Endothelial cell of umbilical vein (primary cell): Measurements from ENCODE around the gene PRPF40A.

ENCODE experiments used
- CTCF ChIP-seq, 2 donors: IDR thresholded peaks; 1 replicate in 1 of 2; 2 replicates in 1 of 2; pipeline ENCODE4 v1.5.1; 2011; ENCODE audit warnings: low read length in 2 of 2, mild to moderate bottlenecking in 2 of 2, moderate library complexity in 2 of 2, control low read depth in 1 of 2, inconsistent platforms in 1 of 2, low read depth in 1 of 2; ENCODE audit not compliant: insufficient read depth in 1 of 2; ENCODE audit errors: extremely low read depth in 1 of 2
- EZH2 ChIP-seq: IDR thresholded peaks from 2 replicates; pipeline ENCODE4 v1.6.1; 2012; ENCODE audit warnings: borderline replicate concordance, low read depth, mild to moderate bottlenecking, moderate library complexity, low read length, inconsistent platforms; ENCODE audit not compliant: severe bottlenecking
- FOS ChIP-seq: IDR thresholded peaks from 2 replicates; pipeline ENCODE4 v1.6.1; 2011; ENCODE audit warnings: mild to moderate bottlenecking, low read length, moderate library complexity, borderline replicate concordance; ENCODE audit not compliant: insufficient read depth
- GATA2 ChIP-seq: IDR thresholded peaks from 2 replicates; pipeline ENCODE4 v1.7.0; 2011; ENCODE audit warnings: low read depth, mild to moderate bottlenecking, moderate library complexity, mixed read lengths, low read length; ENCODE audit not compliant: insufficient read length, insufficient read depth
- JUN ChIP-seq: IDR thresholded peaks from 2 replicates; pipeline ENCODE4 v1.6.1; 2011; ENCODE audit warnings: borderline replicate concordance, low read depth; ENCODE audit not compliant: insufficient read length, insufficient read depth
- MAX ChIP-seq: IDR thresholded peaks from 2 replicates; pipeline ENCODE4 v1.6.1; 2011; ENCODE audit not compliant: insufficient read depth, insufficient read length
- MYC ChIP-seq: IDR thresholded peaks from one replicate; pipeline ENCODE4 v1.6.1; 2011; ENCODE audit warnings: mild to moderate bottlenecking, low read depth, low read length
- POLR2A ChIP-seq: IDR thresholded peaks from 2 replicates; pipeline ENCODE4 v1.6.1; 2012; ENCODE audit warnings: low read depth, mild to moderate bottlenecking, control low read depth, low read length
- POLR2AphosphoS5 ChIP-seq: IDR thresholded peaks from 2 replicates; pipeline ENCODE4 v1.6.1; 2012; ENCODE audit warnings: low read depth, mild to moderate bottlenecking, control low read depth, low read length, moderate library complexity; ENCODE audit not compliant: insufficient read depth

- TF ChIP-seq CTCF (IDR thresholded peaks at IDR 0.05; ENCODE audit: extremely low read depth in 1 of 2, insufficient read depth in 1 of 2, low read depth in 1 of 2, low read length in 2 of 2) (no peak), MAX (no peak), EZH2 (no peak), POLR2A (peak; percentile 88), POLR2AphosphoS5 (peak; percentile 89), MYC (no peak), GATA2 (no peak), JUN (no peak), FOS (peak; percentile 6)
Measured at GRCh38 chr2:152718076-152718908, 1.0 kb upstream of the PRPF40A start, which contains the start of gene ARL6IP6.
